Common myeloid progenitor, CD34-positive (primary cell): ENCODE results near the gene LOC128125822.
A peak's percentile ranks its signal among the peaks of the same experiment; 100 is the strongest.
"Not testable (repeated sequence)": the region's sequence is repeated elsewhere in the genome, so short reads cannot be mapped to it uniquely, and the experiment has no call there.

Experiments used
- CTCF ChIA-PET: fragments of 350-600 bp; sonication (Branson Sonifier 250); formaldehyde crosslinking; loops from one replicate; lab custom pipeline; 2021; ENCODE audit warnings: antibody characterized with exemption; lab: Charles Lee
- POLR2A ChIA-PET: fragments of 350-600 bp; sonication (Branson Sonifier 250); formaldehyde crosslinking; loops from one replicate; lab custom pipeline; 2021; ENCODE audit warnings: antibody characterized with exemption; lab: Charles Lee
- DNase-seq, 3 donors: peaks; one replicate each; pipeline versions ENCODE4 v3.0.0 to v3.0.0-alpha.2; 2013
- H3K27ac ChIP-seq, 2 experiments: 1 replicate in 1 of 2; 2 replicates in 1 of 2; pipeline ENCODE4 v1.7.0; 2013; ENCODE audit warnings: inconsistent platforms in 2 of 2, low read length in 2 of 2, mild to moderate bottlenecking in 2 of 2, low read depth in 1 of 2, moderate library complexity in 1 of 2; ENCODE audit not compliant: severe bottlenecking in 2 of 2, insufficient read depth in 1 of 2, poor library complexity in 1 of 2
- H3K27me3 ChIP-seq, 5 experiments: replicated peaks in 2 of 5; 1 replicate in 3 of 5; 2 replicates in 2 of 5; pipeline versions ENCODE4 v1.6.1 to v1.7.0; 2013; ENCODE audit warnings: low read length in 4 of 5, mild to moderate bottlenecking in 2 of 5, moderate library complexity in 2 of 5, inconsistent platforms in 1 of 5; ENCODE audit not compliant: insufficient read depth in 5 of 5, control insufficient read depth in 4 of 5
- H3K36me3 ChIP-seq, 4 experiments: 1 replicate in 2 of 4; 2 replicates in 2 of 4; pipeline versions ENCODE4 v1.6.1 to v1.7.0; 2013; ENCODE audit warnings: low read length in 3 of 4, control low read depth in 1 of 4, mild to moderate bottlenecking in 1 of 4; ENCODE audit not compliant: control insufficient read depth in 4 of 4, insufficient read depth in 4 of 4
- H3K4me1 ChIP-seq, 4 experiments: 1 replicate in 3 of 4; 2 replicates in 1 of 4; pipeline versions ENCODE4 v1.6.1 to v1.7.1; 2013; ENCODE audit warnings: low read length in 3 of 4, mild to moderate bottlenecking in 3 of 4, control low read depth in 1 of 4, inconsistent platforms in 1 of 4, moderate library complexity in 1 of 4; ENCODE audit not compliant: control insufficient read depth in 4 of 4, insufficient read depth in 4 of 4; ENCODE audit errors: control extremely low read depth in 1 of 4
- H3K4me3 ChIP-seq, 7 experiments: 1 replicate in 4 of 7; 2 replicates in 3 of 7; pipeline versions ENCODE4 v1.5.1 to v1.7.0; 2013; ENCODE audit warnings: mild to moderate bottlenecking in 7 of 7, low read length in 6 of 7, moderate library complexity in 6 of 7, inconsistent platforms in 2 of 7, low read depth in 2 of 7, control low read depth in 1 of 7; ENCODE audit not compliant: insufficient read depth in 4 of 7, control insufficient read depth in 1 of 7; ENCODE audit errors: extremely low read depth in 1 of 7
- H3K9me3 ChIP-seq, 5 experiments: 1 replicate in 4 of 5; 2 replicates in 1 of 5; pipeline versions ENCODE4 v1.6.1 to v1.7.1; 2013; ENCODE audit warnings: low read length in 4 of 5, mild to moderate bottlenecking in 2 of 5, inconsistent platforms in 1 of 5, low read depth in 1 of 5, moderate library complexity in 1 of 5; ENCODE audit not compliant: control insufficient read depth in 4 of 5, insufficient read depth in 2 of 5; ENCODE audit errors: control extremely low read depth in 1 of 5
- WGBS: methylation state at CpG from one replicate; pipeline ENCODE4 v1.1.5; 2013; ENCODE audit not compliant: insufficient coverage; 5-methylcytosine and 5-hydroxymethylcytosine counted together

LOC128125822 gene

DNA sequence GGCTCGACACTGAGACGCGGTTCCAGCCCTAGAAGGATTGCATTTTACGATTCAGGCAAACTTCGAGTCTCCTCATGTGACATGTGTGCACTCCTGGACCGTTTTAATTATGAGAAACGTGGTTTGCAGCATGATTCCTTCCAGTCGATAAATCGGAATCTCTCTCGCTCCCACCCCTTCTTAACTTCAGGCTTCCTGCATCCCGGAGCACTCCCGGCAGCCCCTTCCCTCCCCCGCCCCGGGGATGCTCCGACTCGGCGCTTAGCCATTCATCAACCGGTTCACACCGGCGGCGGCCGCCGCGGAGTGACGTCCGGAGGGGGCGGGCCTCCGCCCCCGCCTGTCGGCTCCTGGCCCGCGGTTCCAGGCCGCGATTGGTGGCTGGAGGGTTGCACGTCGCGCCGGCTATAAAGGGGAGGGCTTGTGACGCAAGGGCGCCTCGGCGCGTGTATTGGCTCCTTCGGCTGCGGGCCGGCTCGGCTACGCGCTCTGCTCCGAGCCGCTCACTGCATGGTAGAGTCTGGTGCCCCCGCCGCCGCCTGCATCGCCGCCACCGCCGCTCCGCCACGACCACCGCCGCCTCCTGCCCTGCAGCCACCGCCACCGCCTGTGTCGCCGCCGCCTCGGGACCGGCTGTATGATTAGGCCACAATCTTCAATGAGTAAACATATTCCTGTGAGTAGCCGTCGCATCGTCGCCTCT, at the start of gene LOC128125822, which contains the start of gene PTP4A1:
Gene LOC128125822, plus strand, starts transcription at position 437 of the 703 bp plus-strand sequence.
Gene PTP4A1, plus strand, starts transcription at position 437 of the 703 bp plus-strand sequence. CDS start 4,401 bp downstream, outside the sequence.
- Histone ChIP-seq H3K27ac (peak within 1 kb of the TSS; percentile 75 to 92), H3K4me3 (peak within 1 kb of the TSS; percentile 74 to 87 (median 85)), H3K4me1 (peaks cover 8 to 24% (median 16%) of the 10 kb centered on the region in 4 experiments), H3K36me3 (peaks cover under 1 to 11% (median 6%) of the 10 kb centered on the region in 4 experiments), H3K27me3 (no peaks in the 10 kb centered on the region), H3K9me3 (peaks cover 0 to 5% (median 0%) of the 10 kb centered on the region in 5 experiments)
- WGBS, result 0% methylated on average over 70 of the region's 73 CpGs
- POLR2A ChIA-PET, result no interaction called here
- DNase-seq, result peak; percentile 97 to 98 (median 98)
- CTCF ChIA-PET, result no interaction called here

DNA sequence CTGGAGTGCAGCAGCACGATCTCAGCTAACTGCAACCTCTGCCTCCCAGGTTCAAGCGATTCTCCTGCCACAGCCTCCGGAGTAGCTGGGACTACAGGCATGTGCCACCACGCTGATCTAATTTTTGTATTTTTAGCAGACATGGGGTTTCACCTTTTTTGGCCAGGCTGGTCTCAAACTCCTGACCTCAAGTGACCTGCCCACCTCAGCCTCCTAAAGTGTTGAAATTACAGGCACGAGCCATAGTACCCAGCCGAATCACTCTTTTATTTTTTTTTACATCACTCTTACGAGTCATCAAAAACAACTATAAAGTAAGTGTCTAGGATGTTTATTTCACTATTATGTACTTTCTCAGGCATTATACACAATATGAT, 49.4 kb upstream of the LOC128125822 start:
- H3K27me3 ChIP-seq, DNase-seq, H3K27ac ChIP-seq, H3K9me3 ChIP-seq, H3K4me3 ChIP-seq, H3K36me3 ChIP-seq, POLR2A ChIA-PET, H3K4me1 ChIP-seq, CTCF ChIA-PET: not testable (repeated sequence)
- 96% methylated on average over 4 of the region's 7 CpGs for WGBS

DNA sequence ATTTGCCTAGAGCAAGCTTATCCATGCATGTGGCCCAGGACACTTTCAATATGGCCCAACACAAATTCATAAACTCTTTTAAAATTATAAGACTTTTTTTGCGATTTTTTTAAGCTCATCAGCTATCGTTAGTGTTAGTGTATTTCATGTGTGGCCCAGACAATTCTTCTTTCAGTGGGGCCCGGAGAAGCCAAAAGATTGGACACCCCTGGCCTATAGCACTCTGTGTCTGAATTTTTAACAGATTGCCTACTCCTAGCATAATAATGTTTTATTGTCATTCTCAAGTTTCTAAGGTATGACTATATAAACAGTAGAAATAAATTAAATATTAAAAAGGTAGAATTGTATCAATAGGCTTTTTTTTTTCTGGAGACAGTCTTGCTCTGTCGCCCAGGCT, 48.6 kb upstream of the LOC128125822 start:
- no peaks in the 10 kb centered on the region for H3K36me3 ChIP-seq
- H3K9me3 ChIP-seq, result peaks cover 0 to 3% (median 0%) of the 10 kb centered on the region in 5 experiments
- no peaks in the 10 kb centered on the region for H3K4me1 ChIP-seq
- no peaks in the 10 kb centered on the region for H3K27me3 ChIP-seq
- no peak overlapping the region for H3K27ac ChIP-seq
- WGBS, result 100% methylated on average over 2 of the region's 4 CpGs
- ChIA-PET POLR2A (interaction anchor here (0.6 kb wide), 1 partner anchor 131 kb away, joined by 3 read pairs; no protein-coding TSS in a partner anchor), CTCF (no interaction called here)
- H3K4me3 ChIP-seq, result no peak overlapping the region
- DNase-seq, result no peak

DNA sequence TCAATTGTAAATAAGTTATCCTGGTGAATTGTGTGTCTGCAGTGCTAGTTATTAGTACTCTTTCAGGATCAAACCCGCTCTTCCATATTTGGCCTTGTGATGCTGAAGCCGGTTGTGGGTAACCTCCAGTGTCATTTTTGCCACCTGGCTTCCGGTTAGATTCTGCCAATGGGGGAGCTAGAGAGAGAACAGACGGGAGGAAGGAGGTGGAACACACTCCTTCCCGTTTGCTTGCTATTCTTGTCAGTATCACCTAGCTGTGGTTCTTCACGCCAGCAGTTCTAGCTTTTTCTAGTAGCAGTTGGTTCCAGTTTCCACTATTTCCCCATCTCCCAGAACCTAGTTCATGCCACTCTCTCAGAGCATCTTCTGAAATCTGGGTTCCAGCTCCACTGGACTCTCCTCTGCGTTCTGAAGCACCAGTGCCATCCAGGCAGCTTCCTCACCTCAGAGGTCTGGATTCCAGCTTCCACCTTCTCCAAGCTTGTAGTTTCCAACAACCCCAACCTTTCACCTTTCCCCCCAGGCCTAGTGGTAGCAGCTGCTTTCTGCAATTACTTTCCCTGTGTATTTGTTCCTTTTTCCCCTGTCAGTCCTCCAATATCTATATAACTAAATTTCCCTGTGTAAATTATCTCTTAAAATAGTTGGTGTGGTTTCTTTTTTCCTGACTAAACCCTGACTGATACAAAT, 46.9 kb upstream of the LOC128125822 start:
- DNase-seq, result no peak
- CTCF ChIA-PET, result interaction anchor here (1.0 to 1.4 kb wide), 2 partner anchors 11 to 14 kb away, joined by 3 read pairs; no protein-coding TSS in a partner anchor
- Histone ChIP-seq H3K4me3 (no peak overlapping the region), H3K4me1 (peaks cover 0 to 6% (median 0%) of the 10 kb centered on the region in 4 experiments), H3K27me3 (no peaks in the 10 kb centered on the region), H3K9me3 (peaks cover 0 to 3% (median 0%) of the 10 kb centered on the region in 5 experiments), H3K36me3 (no peaks in the 10 kb centered on the region), H3K27ac (no peak overlapping the region)
- 92% methylated on average over 7 of the region's 7 CpGs for whole genome bisulfite sequencing
- POLR2A ChIA-PET, result no interaction called here

DNA sequence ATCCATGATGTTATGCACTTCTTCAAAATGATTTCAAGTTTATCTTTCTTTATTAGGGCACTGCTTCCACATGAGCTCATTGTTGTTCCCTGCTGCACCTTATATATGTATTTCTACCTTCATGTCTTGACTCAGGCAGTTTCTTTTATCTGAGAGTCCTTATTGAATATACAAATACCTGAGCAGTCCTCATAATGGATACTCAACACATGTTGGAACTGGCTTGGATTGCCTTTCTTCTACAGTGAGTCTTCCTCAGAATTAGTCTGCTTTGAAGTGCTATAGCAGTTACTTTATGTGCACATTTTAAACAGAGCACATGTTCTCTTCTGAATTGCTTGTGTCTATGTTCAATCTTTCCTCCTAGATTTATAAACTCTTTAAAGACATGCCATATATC, 45.3 kb upstream of the LOC128125822 start:
- H3K27ac ChIP-seq, result no peak overlapping the region

DNA sequence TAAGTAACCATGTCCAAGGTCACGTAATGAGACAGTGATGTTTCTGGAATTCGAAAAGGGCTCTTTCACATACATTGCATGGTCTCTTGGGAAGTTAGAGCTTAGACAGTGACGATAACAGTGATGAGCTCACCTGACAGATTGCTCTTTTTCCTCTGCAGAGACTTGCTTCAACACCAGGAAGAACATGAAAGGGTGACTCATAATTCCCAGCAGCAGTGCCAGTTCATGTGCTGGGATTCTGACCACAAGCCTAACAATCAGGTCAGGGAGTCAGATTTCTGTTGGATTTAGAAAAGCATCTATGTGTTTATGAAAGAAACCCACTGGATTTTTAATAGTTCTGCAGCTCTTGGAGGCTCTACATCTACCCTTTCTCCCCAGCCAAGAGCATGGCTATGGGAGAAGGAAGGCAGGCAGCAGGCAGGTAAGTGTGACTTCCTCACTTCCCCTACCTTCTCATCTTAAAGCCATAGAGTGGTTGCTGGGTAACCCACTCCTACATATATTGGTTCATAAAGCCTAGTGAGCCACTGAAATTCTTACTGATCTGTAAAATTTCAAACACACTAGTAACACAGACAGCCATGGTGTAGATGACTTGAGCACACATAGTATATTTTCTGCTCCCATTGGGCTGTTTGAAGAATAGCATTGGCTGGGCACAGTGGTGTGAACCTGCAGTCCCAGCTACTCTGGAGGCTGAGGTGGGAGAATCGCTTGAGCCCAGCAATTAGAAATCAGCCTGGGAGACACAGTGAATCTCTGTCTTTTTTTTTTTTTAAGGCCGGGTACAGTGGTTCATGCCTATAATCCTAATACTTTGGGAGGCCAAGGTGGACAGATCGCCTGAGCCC, 44.4 kb upstream of the LOC128125822 start:
- peaks cover 0 to 3% (median 0%) of the 10 kb centered on the region in 5 experiments for H3K9me3 ChIP-seq
- H3K4me3 ChIP-seq, result no peak overlapping the region
- ChIA-PET CTCF (interaction anchor here (0.6 kb wide), 1 partner anchor 269 kb away, joined by 3 read pairs; no protein-coding TSS in a partner anchor), POLR2A (no interaction called here)
- no peak for DNase-seq
- no peak overlapping the region for H3K27ac ChIP-seq
- peaks cover 0 to 6% (median 0%) of the 10 kb centered on the region in 4 experiments for H3K4me1 ChIP-seq
- no peaks in the 10 kb centered on the region for H3K36me3 ChIP-seq
- WGBS, result 96% methylated on average over 3 of the region's 6 CpGs
- H3K27me3 ChIP-seq, result no peaks in the 10 kb centered on the region

More for the DNA sequence above, 45.3 kb upstream of the LOC128125822 start:
- no peak for DNase-seq
- Histone ChIP-seq H3K27me3 (no peaks in the 10 kb centered on the region), H3K36me3 (no peaks in the 10 kb centered on the region), H3K4me3 (no peak overlapping the region), H3K9me3 (peaks cover 0 to 3% (median 0%) of the 10 kb centered on the region in 5 experiments), H3K4me1 (peaks cover 0 to 6% (median 0%) of the 10 kb centered on the region in 4 experiments)
- ChIA-PET POLR2A (interaction anchor here (0.6 kb wide), 1 partner anchor 9 kb away, joined by 3 read pairs; no protein-coding TSS in a partner anchor), CTCF (interaction anchor here (0.9 kb wide), 1 partner anchor 23 kb away, joined by 3 read pairs; no protein-coding TSS in a partner anchor)
